Calu3 (cell line): Measurements from ENCODE around the gene CMKLR1. TPM values are rescaled to one million over a fixed set of nuclear protein-coding genes. Genes with fewer than 3 reads are reported as not detected.

Experiments
- BruUV-seq: library from RNA; stranded (reverse); fragments of 400-500 nt; replicated peaks from 2 replicates; lab custom pipeline; 2021; lab: Mats Ljungman, UMichigan
- CTCF ChIA-PET: fragments of 300-600 bp; sonication (Branson Sonifier 250); formaldehyde crosslinking; loops from one replicate; lab custom pipeline; 2022; ENCODE audit warnings: antibody characterized with exemption; lab: Charles Lee
- DNase-seq: peaks from one replicate; pipeline ENCODE4 v3.0.0; 2022
- H3K27ac Mint-ChIP-seq: one replicate; pipeline ENCODE4 v1.8.0; 2022; ENCODE audit warnings: mixed read lengths; ENCODE audit not compliant: unreplicated experiment
- H3K27me3 Mint-ChIP-seq: one replicate; pipeline ENCODE4 v1.8.0; 2022; ENCODE audit warnings: mixed read lengths; ENCODE audit not compliant: unreplicated experiment
- H3K36me3 Mint-ChIP-seq: one replicate; pipeline ENCODE4 v1.8.0; 2022; ENCODE audit warnings: mild to moderate bottlenecking, moderate library complexity, mixed read lengths; ENCODE audit not compliant: insufficient read depth, unreplicated experiment
- H3K4me1 Mint-ChIP-seq: one replicate; pipeline ENCODE4 v1.8.0; 2022; ENCODE audit warnings: mild to moderate bottlenecking, low read depth, mixed read lengths; ENCODE audit not compliant: unreplicated experiment
- H3K4me3 Mint-ChIP-seq: one replicate; pipeline ENCODE4 v1.8.0; 2022; ENCODE audit warnings: mild to moderate bottlenecking, low read depth, moderate library complexity, mixed read lengths; ENCODE audit not compliant: unreplicated experiment
- H3K9me3 Mint-ChIP-seq: one replicate; pipeline ENCODE4 v1.8.0; 2022; ENCODE audit warnings: low read depth, mixed read lengths; ENCODE audit not compliant: unreplicated experiment
- CTCF ChIP-seq: fragments of 200-600 bp; IDR thresholded peaks from one replicate; pipeline ENCODE4 v1.8.0; 2022; ENCODE audit warnings: antibody characterized with exemption; ENCODE audit not compliant: unreplicated experiment
- intact Hi-C: fragments of 100-400 bp; cut with micrococcal nuclease; formaldehyde crosslinking; loops from one replicate; pipeline ENCODE4 v1.10.0; 2022; ENCODE audit not compliant: unreplicated experiment
- total RNA-seq: library from RNA; stranded (reverse); gene quantifications from 2 replicates; pipeline ENCODE4 v1.2.3, GENCODE V29; 2022

The CMKLR1 gene
- total RNA-seq, 1 experiment from 2014 or later: not detected

- H3K27ac Mint-ChIP-seq: no peak overlapping the region
- CTCF ChIA-PET: interaction anchor here (1.6 kb wide), 1 partner anchor 10 kb away, joined by 6 read pairs; no protein-coding TSS in a partner anchor
- peaks cover 5% of the 10 kb centered on the region for H3K9me3 Mint-ChIP-seq
- no peak overlapping the region for H3K4me3 Mint-ChIP-seq
- no peaks in the 10 kb centered on the region for H3K36me3 Mint-ChIP-seq
- intact Hi-C loops: no loop called here
- no peak for DNase-seq
- BruUV-seq: no TSS peak
- H3K4me1 Mint-ChIP-seq: peaks cover 6% of the 10 kb centered on the region
- no peak for TF ChIP-seq CTCF
- H3K27me3 Mint-ChIP-seq: peaks cover 60% of the 10 kb centered on the region
These were observed 82.1 kb downstream of the CMKLR1 start for GRCh38 chr12:108257004-108257403.

- Mint-ChIP-seq H3K27ac (no peak overlapping the region), H3K4me1 (peaks cover 6% of the 10 kb centered on the region), H3K9me3 (no peaks in the 10 kb centered on the region), H3K36me3 (no peaks in the 10 kb centered on the region), H3K4me3 (no peak overlapping the region), H3K27me3 (peaks cover 66% of the 10 kb centered on the region)
- intact Hi-C loops: no loop called here
- DNase-seq: no peak
- CTCF ChIA-PET: no interaction called here
- no TSS peak for BruUV-seq
- no peak for TF ChIP-seq CTCF
These were observed 83.9 kb downstream of the CMKLR1 start for GRCh38 chr12:108255252-108255602.

GRCh38 chr12:108254517-108255251 lies 84.4 kb downstream of the CMKLR1 start:
- BruUV-seq: no TSS peak
- Mint-ChIP-seq H3K9me3 (no peaks in the 10 kb centered on the region), H3K27me3 (peaks cover 69% of the 10 kb centered on the region), H3K36me3 (no peaks in the 10 kb centered on the region), H3K27ac (no peak overlapping the region), H3K4me3 (no peak overlapping the region), H3K4me1 (peaks cover 6% of the 10 kb centered on the region)
- intact Hi-C loops: no loop called here
- no peak for DNase-seq
- TF ChIP-seq CTCF: no peak
- CTCF ChIA-PET: no interaction called here

- no peak for DNase-seq
- CTCF ChIA-PET: no interaction called here
- Mint-ChIP-seq H3K4me1 (peaks cover 6% of the 10 kb centered on the region), H3K27ac (no peak overlapping the region), H3K4me3 (no peak overlapping the region), H3K27me3 (peaks cover 75% of the 10 kb centered on the region), H3K36me3 (no peaks in the 10 kb centered on the region), H3K9me3 (no peaks in the 10 kb centered on the region)
- no TSS peak for BruUV-seq
- intact Hi-C loops: no loop called here
- TF ChIP-seq CTCF: no peak
These were observed 85.1 kb downstream of the CMKLR1 start for GRCh38 chr12:108254030-108254429.
